GM12801 (cell line): ENCODE data around the gene MEN1.

Experiments used
- CTCF ChIP-seq: IDR thresholded peaks from one replicate; pipeline ENCODE4 v1.5.1; 2011; ENCODE audit warnings: control low read depth; ENCODE audit not compliant: insufficient read length; ENCODE audit errors: extremely low read depth

The MEN1 gene

GRCh38 chr11:64768300-64768694, 42.1 kb downstream of the MEN1 start:
- TF ChIP-seq CTCF = no peak

- no peak for TF ChIP-seq CTCF
Measured at GRCh38 chr11:64767344-64768299, 42.7 kb downstream of the MEN1 start.

- TF ChIP-seq CTCF = no peak
Measured at GRCh38 chr11:64766881-64767280, 43.5 kb downstream of the MEN1 start.

GRCh38 chr11:64765851-64766665, 44.3 kb downstream of the MEN1 start:
- no peak for TF ChIP-seq CTCF

GRCh38 chr11:64765291-64765850, 45.0 kb downstream of the MEN1 start:
- TF ChIP-seq CTCF = no peak

- no peak for TF ChIP-seq CTCF
Measured at GRCh38 chr11:64764753-64765152, 45.6 kb downstream of the MEN1 start.

GRCh38 chr11:64764040-64764611, 46.2 kb downstream of the MEN1 start:
- no peak for TF ChIP-seq CTCF
